Measurements from ENCODE around the gene ADI1.

The ADI1 gene

GRCh38 chr2:3503483-3503882 lies 15.8 kb downstream of the ADI1 start:
- TF ChIP-seq TAF1 (IDR thresholded peaks at IDR 0.05; ENCODE audit: borderline replicate concordance, insufficient read depth, low read length), result no peak
- TF ChIP-seq FOXP2 (optimal IDR thresholded peaks at IDR 0.05; ENCODE audit: borderline replicate concordance, extremely low read depth, extremely low read length, insufficient read depth), result no peak
- no peak for TF ChIP-seq SIN3A (IDR thresholded peaks at IDR 0.05; ENCODE audit: borderline replicate concordance, insufficient read depth, low read length)
- no peak for TF ChIP-seq POLR2AphosphoS5 (IDR thresholded peaks at IDR 0.05; ENCODE audit: low read depth, low read length)

GRCh38 chr2:3503046-3503445 lies 16.3 kb downstream of the ADI1 start:
- TF ChIP-seq FOXP2 (optimal IDR thresholded peaks at IDR 0.05; ENCODE audit: borderline replicate concordance, extremely low read depth, extremely low read length, insufficient read depth), result no peak
- TF ChIP-seq, protein P1, sequence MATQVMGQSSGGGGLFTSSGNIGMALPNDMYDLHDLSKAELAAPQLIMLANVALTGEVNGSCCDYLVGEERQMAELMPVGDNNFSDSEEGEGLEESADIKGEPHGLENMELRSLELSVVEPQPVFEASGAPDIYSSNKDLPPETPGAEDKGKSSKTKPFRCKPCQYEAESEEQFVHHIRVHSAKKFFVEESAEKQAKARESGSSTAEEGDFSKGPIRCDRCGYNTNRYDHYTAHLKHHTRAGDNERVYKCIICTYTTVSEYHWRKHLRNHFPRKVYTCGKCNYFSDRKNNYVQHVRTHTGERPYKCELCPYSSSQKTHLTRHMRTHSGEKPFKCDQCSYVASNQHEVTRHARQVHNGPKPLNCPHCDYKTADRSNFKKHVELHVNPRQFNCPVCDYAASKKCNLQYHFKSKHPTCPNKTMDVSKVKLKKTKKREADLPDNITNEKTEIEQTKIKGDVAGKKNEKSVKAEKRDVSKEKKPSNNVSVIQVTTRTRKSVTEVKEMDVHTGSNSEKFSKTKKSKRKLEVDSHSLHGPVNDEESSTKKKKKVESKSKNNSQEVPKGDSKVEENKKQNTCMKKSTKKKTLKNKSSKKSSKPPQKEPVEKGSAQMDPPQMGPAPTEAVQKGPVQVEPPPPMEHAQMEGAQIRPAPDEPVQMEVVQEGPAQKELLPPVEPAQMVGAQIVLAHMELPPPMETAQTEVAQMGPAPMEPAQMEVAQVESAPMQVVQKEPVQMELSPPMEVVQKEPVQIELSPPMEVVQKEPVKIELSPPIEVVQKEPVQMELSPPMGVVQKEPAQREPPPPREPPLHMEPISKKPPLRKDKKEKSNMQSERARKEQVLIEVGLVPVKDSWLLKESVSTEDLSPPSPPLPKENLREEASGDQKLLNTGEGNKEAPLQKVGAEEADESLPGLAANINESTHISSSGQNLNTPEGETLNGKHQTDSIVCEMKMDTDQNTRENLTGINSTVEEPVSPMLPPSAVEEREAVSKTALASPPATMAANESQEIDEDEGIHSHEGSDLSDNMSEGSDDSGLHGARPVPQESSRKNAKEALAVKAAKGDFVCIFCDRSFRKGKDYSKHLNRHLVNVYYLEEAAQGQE (IDR thresholded peaks at IDR 0.05; ENCODE audit: insufficient read depth in 1 of 2, low read depth in 2 of 2, low read length in 2 of 2), result no peak
- TF ChIP-seq SIN3A (IDR thresholded peaks at IDR 0.05; ENCODE audit: borderline replicate concordance, insufficient read depth, low read length), result no peak
- no peak for TF ChIP-seq TAF1 (IDR thresholded peaks at IDR 0.05; ENCODE audit: borderline replicate concordance, insufficient read depth, low read length)
- no peak for TF ChIP-seq POLR2AphosphoS5 (IDR thresholded peaks at IDR 0.05; ENCODE audit: low read depth, low read length)

DNA sequence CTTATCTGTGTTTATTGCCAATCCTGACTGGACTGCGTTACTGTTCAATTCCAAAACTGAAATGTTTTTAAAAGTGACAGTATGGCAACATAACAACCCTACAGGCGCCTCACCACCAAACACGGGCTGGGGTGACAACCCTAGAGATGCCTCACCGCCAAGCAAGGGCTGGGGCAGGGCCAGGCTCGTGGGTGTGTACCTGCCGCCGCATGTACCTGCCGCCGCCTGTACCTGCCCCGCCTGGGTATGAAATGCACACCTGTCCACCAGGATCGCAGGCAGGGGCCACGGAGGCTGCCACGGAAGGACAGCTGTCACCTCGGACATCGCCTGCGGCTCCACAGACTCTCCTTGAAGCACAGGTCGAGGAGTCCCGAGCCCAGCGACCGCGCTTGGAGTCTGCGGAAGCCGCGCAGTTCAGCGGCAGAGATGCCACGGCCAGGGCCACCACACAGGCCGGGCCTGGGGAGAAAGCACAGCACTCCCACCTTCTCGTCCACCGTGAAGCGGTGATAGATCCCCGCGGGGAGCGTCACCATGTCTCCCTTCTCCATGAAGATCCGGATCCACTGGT lies 18.9 kb downstream of the ADI1 start:
- TF ChIP-seq POLR2AphosphoS5 (IDR thresholded peaks at IDR 0.05; ENCODE audit: low read depth, low read length) (no peak), SIN3A (IDR thresholded peaks at IDR 0.05; ENCODE audit: borderline replicate concordance, insufficient read depth, low read length) (no peak), FOXP2 (optimal IDR thresholded peaks at IDR 0.05; ENCODE audit: borderline replicate concordance, extremely low read depth, extremely low read length, insufficient read depth) (no peak), TAF1 (IDR thresholded peaks at IDR 0.05; ENCODE audit: borderline replicate concordance, insufficient read depth, low read length) (no peak)
- TF ChIP-seq, protein P1 (IDR thresholded peaks at IDR 0.05; ENCODE audit: insufficient read depth in 1 of 2, low read depth in 2 of 2, low read length in 2 of 2), result no peak

- no peak for TF ChIP-seq FOXP2 (optimal IDR thresholded peaks at IDR 0.05; ENCODE audit: borderline replicate concordance, extremely low read depth, extremely low read length, insufficient read depth)
- no peak for TF ChIP-seq TAF1 (IDR thresholded peaks at IDR 0.05; ENCODE audit: borderline replicate concordance, insufficient read depth, low read length)
- TF ChIP-seq POLR2AphosphoS5 (IDR thresholded peaks at IDR 0.05; ENCODE audit: low read depth, low read length), result no peak
- no peak for TF ChIP-seq SIN3A (IDR thresholded peaks at IDR 0.05; ENCODE audit: borderline replicate concordance, insufficient read depth, low read length)
- TF ChIP-seq, protein P1 (IDR thresholded peaks at IDR 0.05; ENCODE audit: insufficient read depth in 1 of 2, low read depth in 2 of 2, low read length in 2 of 2), result no peak
Measured at GRCh38 chr2:3498783-3499394, 20.4 kb downstream of the ADI1 start.

GRCh38 chr2:3494984-3495666 lies 24.2 kb downstream of the ADI1 start:
- TF ChIP-seq POLR2AphosphoS5 (IDR thresholded peaks at IDR 0.05; ENCODE audit: low read depth, low read length) (no peak), TAF1 (IDR thresholded peaks at IDR 0.05; ENCODE audit: borderline replicate concordance, insufficient read depth, low read length) (no peak), FOXP2 (optimal IDR thresholded peaks at IDR 0.05; ENCODE audit: borderline replicate concordance, extremely low read depth, extremely low read length, insufficient read depth) (no peak), SIN3A (IDR thresholded peaks at IDR 0.05; ENCODE audit: borderline replicate concordance, insufficient read depth, low read length) (no peak)
- TF ChIP-seq, protein P1 (IDR thresholded peaks at IDR 0.05; ENCODE audit: insufficient read depth in 1 of 2, low read depth in 2 of 2, low read length in 2 of 2), result no peak
